Endodermal cell (in vitro differentiated cells): ENCODE data around the gene PAX5. TPM values are rescaled to one million over a fixed set of nuclear protein-coding genes. Genes with fewer than 3 reads are reported as not detected.

Experiments used
- DNase-seq: peaks from one replicate; pipeline ENCODE4 v3.0.0-alpha.2; 2017
- H3K27ac ChIP-seq: 2 replicates; pipeline ENCODE4 v1.5.1; 2013; ENCODE audit warnings: mild to moderate bottlenecking, low read depth, low read length, moderate library complexity
- H3K27me3 ChIP-seq: 2 replicates; pipeline ENCODE4 v1.6.1; 2013; ENCODE audit warnings: mild to moderate bottlenecking, low read length, moderate library complexity; ENCODE audit not compliant: insufficient read depth, control insufficient read depth, poor library complexity, severe bottlenecking
- H3K36me3 ChIP-seq: 2 replicates; pipeline ENCODE4 v1.7.0; 2013; ENCODE audit warnings: mild to moderate bottlenecking, low read length, moderate library complexity; ENCODE audit not compliant: control insufficient read depth, insufficient read depth
- H3K4me1 ChIP-seq: one replicate; pipeline ENCODE4 v1.7.0; 2013; ENCODE audit warnings: low read length; ENCODE audit not compliant: control insufficient read depth, insufficient read depth
- H3K4me3 ChIP-seq: 2 replicates; pipeline ENCODE4 v1.5.1; 2013; ENCODE audit warnings: mild to moderate bottlenecking, low read length, moderate library complexity
- H3K9ac ChIP-seq: 2 replicates; pipeline ENCODE4 v1.6.1; 2013; ENCODE audit warnings: mild to moderate bottlenecking, low read length, moderate library complexity; ENCODE audit not compliant: poor library complexity, severe bottlenecking; ENCODE audit errors: extremely low read depth
- H3K9me3 ChIP-seq: 2 replicates; pipeline ENCODE4 v1.6.1; 2013; ENCODE audit warnings: mild to moderate bottlenecking, low read length, moderate library complexity; ENCODE audit not compliant: control insufficient read depth
- H3K27ac Mint-ChIP-seq: 2 replicates; pipeline ENCODE4 v1.8.0; 2020; ENCODE audit warnings: mixed read lengths
- H3K27me3 Mint-ChIP-seq: 2 replicates; pipeline ENCODE4 v1.8.0; 2021; ENCODE audit warnings: mild to moderate bottlenecking, mixed read lengths; ENCODE audit not compliant: insufficient read depth
- H3K36me3 Mint-ChIP-seq: 2 replicates; pipeline ENCODE4 v1.8.0; 2020; ENCODE audit warnings: low read depth, mixed read lengths
- H3K4me1 Mint-ChIP-seq: 2 replicates; pipeline ENCODE4 v1.8.0; 2020; ENCODE audit warnings: mixed read lengths
- H3K4me3 Mint-ChIP-seq: 2 replicates; pipeline ENCODE4 v1.8.0; 2020; ENCODE audit warnings: mild to moderate bottlenecking, moderate library complexity, mixed read lengths
- H3K9me3 Mint-ChIP-seq: 2 replicates; pipeline ENCODE4 v1.8.0; 2020; ENCODE audit warnings: mild to moderate bottlenecking, mixed read lengths
- WGBS, 2 experiments: methylation state at CpG; one replicate each; pipeline versions ENCODE4 v1.1.5 to v1.1.7; 2013; ENCODE audit warnings: missing lambda C conversion rate in 2 of 2, mixed read lengths in 1 of 2; ENCODE audit not compliant: insufficient coverage in 1 of 2, insufficient read length in 1 of 2; 5-methylcytosine and 5-hydroxymethylcytosine counted together
- total RNA-seq, 2 donors: library from RNA; stranded (reverse); fragmentation: NEBNext Ultra II Directional in 1 of 2; extraction: Animal tissue kit (Norgen Biotek cat#: 25700) in 1 of 2; gene quantifications; 2 replicates in 1 of 2; 3 replicates in 1 of 2; pipeline ENCODE4 v1.2.1, GENCODE V29; 2021
- TF ChIP-seq, protein P1 (sequence below): fragments of 200-600 bp; sonication (generic); conservative IDR thresholded peaks from 2 replicates; pipeline ENCODE4 v1.5.0; 2021; ENCODE audit warnings: antibody characterized with exemption, mild to moderate bottlenecking

PAX5 gene
- total RNA-seq, 2 donors from 2014 or later, result 0.15 TPM; not detected in 1

- H3K4me3 Mint-ChIP-seq, result no peak overlapping the region
- 82 to 86% methylated on average over 8 to 11 of the region's 14 CpGs for WGBS, 2 experiments
- Histone ChIP-seq H3K9ac (no peak overlapping the region), H3K36me3 (no peaks in the 10 kb centered on the region), H3K4me1 (no peaks in the 10 kb centered on the region), H3K9me3 (no peaks in the 10 kb centered on the region), H3K27me3 (peaks cover 100% of the 10 kb centered on the region), H3K27ac (no peak overlapping the region), H3K4me3 (no peak overlapping the region)
- TF ChIP-seq, protein P1, sequence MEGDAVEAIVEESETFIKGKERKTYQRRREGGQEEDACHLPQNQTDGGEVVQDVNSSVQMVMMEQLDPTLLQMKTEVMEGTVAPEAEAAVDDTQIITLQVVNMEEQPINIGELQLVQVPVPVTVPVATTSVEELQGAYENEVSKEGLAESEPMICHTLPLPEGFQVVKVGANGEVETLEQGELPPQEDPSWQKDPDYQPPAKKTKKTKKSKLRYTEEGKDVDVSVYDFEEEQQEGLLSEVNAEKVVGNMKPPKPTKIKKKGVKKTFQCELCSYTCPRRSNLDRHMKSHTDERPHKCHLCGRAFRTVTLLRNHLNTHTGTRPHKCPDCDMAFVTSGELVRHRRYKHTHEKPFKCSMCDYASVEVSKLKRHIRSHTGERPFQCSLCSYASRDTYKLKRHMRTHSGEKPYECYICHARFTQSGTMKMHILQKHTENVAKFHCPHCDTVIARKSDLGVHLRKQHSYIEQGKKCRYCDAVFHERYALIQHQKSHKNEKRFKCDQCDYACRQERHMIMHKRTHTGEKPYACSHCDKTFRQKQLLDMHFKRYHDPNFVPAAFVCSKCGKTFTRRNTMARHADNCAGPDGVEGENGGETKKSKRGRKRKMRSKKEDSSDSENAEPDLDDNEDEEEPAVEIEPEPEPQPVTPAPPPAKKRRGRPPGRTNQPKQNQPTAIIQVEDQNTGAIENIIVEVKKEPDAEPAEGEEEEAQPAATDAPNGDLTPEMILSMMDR, result no peak
- DNase-seq, result no peak
- no peaks in the 10 kb centered on the region for H3K36me3 Mint-ChIP-seq
- H3K4me1 Mint-ChIP-seq, result peaks cover 12% of the 10 kb centered on the region
- no peaks in the 10 kb centered on the region for H3K9me3 Mint-ChIP-seq
- H3K27me3 Mint-ChIP-seq, result peaks cover 99% of the 10 kb centered on the region
- no peak overlapping the region for H3K27ac Mint-ChIP-seq
Observed at GRCh38 chr9:37038943-37039464, 4.9 kb upstream of the PAX5 start.

- no peaks in the 10 kb centered on the region for H3K4me1 ChIP-seq
- DNase-seq, result no peak
- TF ChIP-seq, protein P1, result no peak
- H3K4me1 Mint-ChIP-seq, result peaks cover 12% of the 10 kb centered on the region
- H3K27ac Mint-ChIP-seq, result no peak overlapping the region
- peaks cover 100% of the 10 kb centered on the region for H3K27me3 ChIP-seq
- no peak overlapping the region for H3K27ac ChIP-seq
- H3K27me3 Mint-ChIP-seq, result peaks cover 99% of the 10 kb centered on the region
- WGBS, 2 experiments, result 37 to 38% methylated on average over 11 to 14 of the region's 14 CpGs
- no peaks in the 10 kb centered on the region for H3K36me3 Mint-ChIP-seq
- no peaks in the 10 kb centered on the region for H3K9me3 Mint-ChIP-seq
- H3K9ac ChIP-seq, result no peak overlapping the region
- H3K9me3 ChIP-seq, result no peaks in the 10 kb centered on the region
- H3K36me3 ChIP-seq, result no peaks in the 10 kb centered on the region
- peak overlapping the region; percentile 54 for H3K4me3 Mint-ChIP-seq
- H3K4me3 ChIP-seq, result no peak overlapping the region
Observed at GRCh38 chr9:37038302-37038942, 4.4 kb upstream of the PAX5 start.

DNA sequence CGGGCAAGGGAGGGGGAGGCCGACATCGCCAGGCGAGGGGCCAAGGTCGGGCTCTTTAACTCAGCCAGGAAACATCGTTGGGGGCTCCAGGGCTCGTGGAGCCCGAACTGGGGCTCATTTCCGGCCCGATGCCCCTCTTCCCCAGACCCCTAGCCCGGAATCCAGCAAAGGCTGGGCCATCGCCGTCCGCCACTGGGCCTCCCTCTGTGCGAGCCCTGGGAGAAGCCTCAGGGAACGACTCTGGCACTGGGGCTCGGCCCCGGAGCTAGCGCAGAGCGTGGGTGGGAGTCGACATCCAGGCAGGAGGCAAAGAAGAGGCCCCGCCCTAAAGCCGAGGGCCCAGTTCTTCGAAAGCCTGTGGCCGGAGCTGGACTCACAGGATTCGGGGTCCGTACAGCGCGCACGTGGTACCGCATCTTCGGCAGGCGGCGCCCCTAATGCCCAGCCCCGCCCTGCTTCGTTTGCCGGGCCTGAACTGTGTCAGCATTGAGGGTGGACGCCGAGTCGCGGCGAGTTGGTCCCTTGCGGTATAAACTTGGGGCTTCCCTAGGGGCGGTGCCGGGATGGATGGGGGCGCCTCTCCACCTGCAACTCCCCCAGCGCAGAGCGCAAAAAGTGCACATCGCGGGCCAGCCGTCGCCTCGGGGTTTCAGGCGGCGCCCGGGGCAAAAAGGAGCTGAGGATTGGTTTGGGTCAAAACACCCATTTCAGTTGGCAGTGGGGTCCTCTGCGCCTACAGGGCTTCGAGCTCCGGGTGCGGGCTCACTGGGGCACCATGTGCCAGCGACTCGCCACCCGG is 3.6 kb upstream of the PAX5 start:
- H3K9me3 ChIP-seq, result no peaks in the 10 kb centered on the region
- H3K36me3 Mint-ChIP-seq, result no peaks in the 10 kb centered on the region
- no peak overlapping the region for H3K27ac ChIP-seq
- peak overlapping the region; percentile 85 for H3K4me3 ChIP-seq
- peak; percentile 84 for DNase-seq
- peaks cover 12% of the 10 kb centered on the region for H3K4me1 Mint-ChIP-seq
- no peaks in the 10 kb centered on the region for H3K36me3 ChIP-seq
- H3K27me3 ChIP-seq, result peaks cover 100% of the 10 kb centered on the region
- no peaks in the 10 kb centered on the region for H3K4me1 ChIP-seq
- no peak overlapping the region for H3K27ac Mint-ChIP-seq
- H3K27me3 Mint-ChIP-seq, result peaks cover 99% of the 10 kb centered on the region
- H3K9me3 Mint-ChIP-seq, result no peaks in the 10 kb centered on the region
- TF ChIP-seq, protein P1, result no peak
- H3K9ac ChIP-seq, result no peak overlapping the region
- peak overlapping the region; percentile 54 for H3K4me3 Mint-ChIP-seq
- WGBS, 2 experiments, result 3 to 8% methylated on average over 32 to 63 of the region's 63 CpGs
